ENCODE measurements around the gene CD163.

DNA sequence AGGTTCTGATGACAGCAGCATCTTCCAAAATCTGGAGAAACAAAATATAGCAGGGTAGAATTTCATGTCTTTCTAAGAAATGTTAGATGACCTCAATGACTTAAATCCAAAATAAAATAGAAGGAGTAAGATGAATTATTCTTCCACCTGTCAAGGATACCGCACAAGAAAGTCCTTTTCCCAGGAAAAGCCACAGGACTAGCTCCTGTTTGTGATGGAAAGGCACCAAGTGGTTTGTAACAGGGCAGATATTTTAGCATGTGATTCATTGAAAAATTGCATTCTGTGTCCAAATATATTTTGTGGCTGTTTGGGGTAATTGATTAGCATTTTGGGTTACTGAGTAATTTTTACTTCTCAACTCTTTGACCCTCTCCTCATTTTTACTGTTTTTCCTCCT, 62.4 kb downstream of the CD163 start:
- TF ChIP-seq, protein P1, sequence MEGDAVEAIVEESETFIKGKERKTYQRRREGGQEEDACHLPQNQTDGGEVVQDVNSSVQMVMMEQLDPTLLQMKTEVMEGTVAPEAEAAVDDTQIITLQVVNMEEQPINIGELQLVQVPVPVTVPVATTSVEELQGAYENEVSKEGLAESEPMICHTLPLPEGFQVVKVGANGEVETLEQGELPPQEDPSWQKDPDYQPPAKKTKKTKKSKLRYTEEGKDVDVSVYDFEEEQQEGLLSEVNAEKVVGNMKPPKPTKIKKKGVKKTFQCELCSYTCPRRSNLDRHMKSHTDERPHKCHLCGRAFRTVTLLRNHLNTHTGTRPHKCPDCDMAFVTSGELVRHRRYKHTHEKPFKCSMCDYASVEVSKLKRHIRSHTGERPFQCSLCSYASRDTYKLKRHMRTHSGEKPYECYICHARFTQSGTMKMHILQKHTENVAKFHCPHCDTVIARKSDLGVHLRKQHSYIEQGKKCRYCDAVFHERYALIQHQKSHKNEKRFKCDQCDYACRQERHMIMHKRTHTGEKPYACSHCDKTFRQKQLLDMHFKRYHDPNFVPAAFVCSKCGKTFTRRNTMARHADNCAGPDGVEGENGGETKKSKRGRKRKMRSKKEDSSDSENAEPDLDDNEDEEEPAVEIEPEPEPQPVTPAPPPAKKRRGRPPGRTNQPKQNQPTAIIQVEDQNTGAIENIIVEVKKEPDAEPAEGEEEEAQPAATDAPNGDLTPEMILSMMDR (conservative IDR thresholded peaks at IDR 0.05), result no peak
- no peak for TF ChIP-seq EZH2 (IDR thresholded peaks at IDR 0.05; ENCODE audit: low read depth)

Measured in PC-9 (cell line).